HG03354 (cell line): ENCODE data around the gene TSPEAR.
"Not testable (repeated sequence)": the region's sequence is repeated elsewhere in the genome, so short reads cannot be mapped to it uniquely, and the experiment has no call there.

Source experiments
- ATAC-seq: cut with Tn5 transposase; IDR thresholded peaks from one replicate; pipeline ENCODE4 v1.9.1; 2021; ENCODE audit warnings: mild to moderate bottlenecking; ENCODE audit not compliant: unreplicated experiment, poor library complexity, severe bottlenecking

The TSPEAR gene

GRCh38 chr21:44639331-44639655, 72.1 kb downstream of the TSPEAR start:
- ATAC-seq, result no peak

GRCh38 chr21:44638506-44639330, 72.7 kb downstream of the TSPEAR start:
- not testable (repeated sequence) for ATAC-seq

- ATAC-seq, result not testable (repeated sequence)
Observed at GRCh38 chr21:44637851-44638348, 73.5 kb downstream of the TSPEAR start.

GRCh38 chr21:44637018-44637850, 74.1 kb downstream of the TSPEAR start, which contains the start of gene KRTAP10-10:
Gene KRTAP10-10, plus strand, starts transcription at chr21:44637356. Its CDS starts 62 bp downstream, at chr21:44637418.
- ATAC-seq, result no peak

GRCh38 chr21:44636209-44637017, 75.0 kb downstream of the TSPEAR start:
- no peak for ATAC-seq

DNA sequence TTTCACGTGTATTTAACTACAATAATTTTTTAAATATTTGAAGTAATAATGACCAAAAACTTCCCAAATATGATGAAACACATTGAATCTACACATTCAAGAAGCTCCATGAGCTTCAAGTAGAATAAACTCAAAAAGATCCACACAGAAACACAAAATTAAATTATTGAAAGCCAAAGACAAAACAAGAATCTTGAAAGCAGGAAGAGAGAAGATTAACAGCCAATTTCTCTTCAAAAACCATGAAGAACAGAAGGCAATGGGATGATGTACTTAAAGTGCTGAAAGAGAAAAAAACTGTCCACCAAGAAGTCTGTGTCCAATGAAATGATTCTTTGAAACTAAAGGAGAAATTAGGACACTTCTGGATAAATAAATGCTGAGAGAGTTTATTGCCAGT, 79.3 kb downstream of the TSPEAR start:
- ATAC-seq, result no peak

DNA sequence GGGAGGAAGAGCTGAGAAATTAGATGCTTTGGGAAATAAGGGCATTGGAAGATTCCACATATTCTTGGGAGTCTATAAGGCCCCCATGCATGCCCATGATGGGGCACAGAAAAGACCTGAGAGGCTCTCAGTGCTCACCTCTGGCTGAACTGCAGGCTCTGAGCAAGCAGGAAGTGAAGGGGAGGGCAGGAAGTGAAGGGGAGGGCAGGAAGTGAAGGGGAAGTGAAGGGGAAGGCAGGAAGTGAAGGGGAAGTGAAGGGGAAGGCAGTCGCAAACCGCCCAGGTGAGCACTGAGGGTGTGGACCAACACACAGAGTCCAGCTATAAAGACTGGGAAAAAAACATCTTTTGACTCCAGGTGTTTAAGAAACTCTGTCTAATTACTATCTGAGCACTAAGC, 80.9 kb downstream of the TSPEAR start:
- ATAC-seq, result no peak

DNA sequence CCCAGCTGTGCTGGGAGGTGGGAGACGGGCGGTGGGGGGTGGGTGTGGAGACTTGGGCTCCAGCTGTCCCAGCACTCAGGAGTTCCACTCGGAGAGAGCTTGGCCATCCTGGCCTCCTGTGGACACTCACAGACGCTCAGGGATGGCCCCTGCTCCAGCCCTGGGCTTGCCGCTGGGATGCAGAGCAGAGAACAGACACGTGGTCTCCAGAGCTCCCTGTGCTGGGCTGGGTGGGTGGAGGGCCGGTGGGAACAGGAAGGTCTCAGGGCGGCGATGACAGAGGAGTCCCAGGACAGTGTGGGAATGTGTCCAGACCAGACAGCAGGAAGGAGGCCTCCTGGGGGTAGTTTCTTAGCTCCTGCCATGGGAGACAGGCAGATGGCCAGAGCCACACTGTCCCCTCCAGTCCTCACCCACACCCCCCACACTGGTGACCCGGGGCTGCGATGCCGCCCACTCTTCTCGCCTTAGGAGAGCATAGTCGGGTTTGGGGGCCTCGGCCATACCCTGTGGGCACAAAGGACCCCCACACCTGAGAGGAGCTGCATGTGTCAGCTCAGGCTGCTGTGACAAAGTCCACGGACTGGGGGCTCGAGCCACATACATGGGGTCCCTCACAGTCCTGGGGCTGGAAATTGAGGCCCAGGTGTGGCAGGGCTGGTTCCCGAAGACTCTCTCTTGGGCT, 82.5 kb downstream of the TSPEAR start:
- ATAC-seq, result no peak

GRCh38 chr21:44627831-44628233, 83.5 kb downstream of the TSPEAR start:
- ATAC-seq, result not testable (repeated sequence)

- not testable (repeated sequence) for ATAC-seq
Observed at GRCh38 chr21:44627181-44627822, 84.1 kb downstream of the TSPEAR start.

GRCh38 chr21:44626673-44627143, 84.7 kb downstream of the TSPEAR start, which contains the start of gene KRTAP10-9:
Gene KRTAP10-9, plus strand, starts transcription at chr21:44627093. Its CDS starts 79 bp downstream, at chr21:44627172.
- ATAC-seq, result no peak

GRCh38 chr21:44626262-44626661, 85.1 kb downstream of the TSPEAR start:
- no peak for ATAC-seq

GRCh38 chr21:44625756-44626155, 85.6 kb downstream of the TSPEAR start:
- no peak for ATAC-seq

DNA sequence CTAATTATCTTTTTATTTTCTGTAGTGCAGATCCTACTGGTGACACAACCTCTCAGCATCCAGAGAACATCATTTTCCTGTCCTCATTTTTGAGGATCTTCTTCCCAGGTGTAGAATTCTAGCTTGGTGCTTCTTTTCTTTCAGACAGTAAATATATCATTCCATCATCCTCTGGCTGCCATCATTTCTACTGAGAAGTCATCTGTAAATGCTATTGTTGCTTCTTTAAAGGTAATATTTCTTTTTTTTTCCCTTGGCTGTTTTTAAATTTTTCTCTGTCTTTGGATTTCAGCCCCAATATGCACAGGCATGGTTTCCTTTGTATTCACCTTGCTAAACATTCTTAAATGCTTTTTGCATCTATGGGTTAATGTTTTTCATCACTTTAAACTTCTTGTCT, 87.8 kb downstream of the TSPEAR start:
- ATAC-seq, result no peak

- no peak for ATAC-seq
Observed at GRCh38 chr21:44619886-44620285, 91.5 kb downstream of the TSPEAR start.

GRCh38 chr21:44618909-44619308, 92.5 kb downstream of the TSPEAR start:
- no peak for ATAC-seq

- no peak for ATAC-seq
Observed at GRCh38 chr21:44618504-44618903, 92.9 kb downstream of the TSPEAR start.

- no peak for ATAC-seq
Observed at GRCh38 chr21:44617071-44617501, 94.3 kb downstream of the TSPEAR start.

- no peak for ATAC-seq
Observed at GRCh38 chr21:44616591-44616926, 94.8 kb downstream of the TSPEAR start.
